Neural cell (in vitro differentiated cells): Measurements from ENCODE around the gene GRAMD1C. TPM values are rescaled to one million over a fixed set of nuclear protein-coding genes. Genes with fewer than 3 reads are reported as not detected.

ENCODE experiments used
- H2AFZ ChIP-seq: fragments of 200-600, 300-800 bp; sonication (generic), shearing (Covaris generic); 2 replicates; pipeline ENCODE4 v1.6.0; 2014; ENCODE audit warnings: low read depth, mild to moderate bottlenecking, antibody characterized with exemption, low read length, moderate library complexity
- H3F3A ChIP-seq: fragments of 200-600 bp; shearing (Covaris generic); 2 replicates; pipeline ENCODE4 v1.6.1; 2016; ENCODE audit warnings: mild to moderate bottlenecking, moderate library complexity, mixed read lengths, antibody characterized with exemption, low read length; ENCODE audit not compliant: insufficient read depth, poor library complexity, severe bottlenecking
- H3K27ac ChIP-seq: fragments of 200-600, 300-800 bp; sonication (generic), shearing (Covaris generic); 2 replicates; pipeline ENCODE4 v1.5.1; 2014; ENCODE audit warnings: mild to moderate bottlenecking, low read length, moderate library complexity
- H3K27me3 ChIP-seq: fragments of 300-800, 200-600 bp; sonication (generic), shearing (Covaris generic); 2 replicates; pipeline ENCODE4 v1.6.0; 2014; ENCODE audit warnings: mild to moderate bottlenecking, low read depth, low read length, moderate library complexity; ENCODE audit not compliant: insufficient read depth
- H3K36me3 ChIP-seq: fragments of 300-800, 200-600 bp; sonication (generic), shearing (Covaris generic); 2 replicates; pipeline ENCODE4 v1.5.1; 2014; ENCODE audit warnings: mild to moderate bottlenecking, antibody characterized with exemption, low read length, moderate library complexity; ENCODE audit not compliant: insufficient read depth
- H3K4me2 ChIP-seq: fragments of 300-800, 200-600 bp; sonication (generic), shearing (Covaris generic); 2 replicates; pipeline ENCODE4 v1.6.0; 2014; ENCODE audit warnings: mild to moderate bottlenecking, low read length
- H3K4me3 ChIP-seq: fragments of 300-800, 200-600 bp; sonication (generic), shearing (Covaris generic); 2 replicates; pipeline ENCODE4 v1.5.1; 2014; ENCODE audit warnings: mild to moderate bottlenecking, low read length, moderate library complexity
- H3K79me2 ChIP-seq: fragments of 200-600 bp; shearing (Covaris generic); replicated peaks from 2 replicates; pipeline ENCODE4 v1.6.0; 2014; ENCODE audit warnings: mild to moderate bottlenecking, low read length, moderate library complexity; ENCODE audit not compliant: insufficient read depth
- H3K9ac ChIP-seq: fragments of 300-800, 200-600 bp; sonication (generic), shearing (Covaris generic); 2 replicates; pipeline ENCODE4 v1.6.1; 2016; ENCODE audit warnings: mild to moderate bottlenecking, low read length, mixed read lengths
- H3K9me2 ChIP-seq: fragments of 200-600 bp; shearing (Covaris generic); 2 replicates; pipeline ENCODE4 v1.6.1; 2016; ENCODE audit warnings: mild to moderate bottlenecking, low read length, mixed read lengths; ENCODE audit not compliant: insufficient read depth
- H3K9me3 ChIP-seq: fragments of 200-600, 300-800 bp; sonication (generic), shearing (Covaris generic); 2 replicates; pipeline ENCODE4 v1.6.1; 2016; ENCODE audit warnings: mild to moderate bottlenecking, mixed run types, low read length, moderate library complexity, mixed read lengths
- H4K20me1 ChIP-seq: fragments of 200-600 bp; shearing (Covaris generic); 2 replicates; pipeline ENCODE4 v1.6.1; 2016; ENCODE audit warnings: mild to moderate bottlenecking, mixed run types; ENCODE audit not compliant: insufficient read depth
- EP300 ChIP-seq: fragments of 450-650 bp; conservative IDR thresholded peaks from 2 replicates; pipeline ENCODE4 v1.6.1; 2014; ENCODE audit warnings: antibody characterized with exemption, mild to moderate bottlenecking, moderate library complexity; ENCODE audit not compliant: poor library complexity, severe bottlenecking
- EZH2 ChIP-seq: fragments of 200-600, 300-800 bp; shearing (Covaris generic), sonication (generic); IDR thresholded peaks from 2 replicates; pipeline ENCODE4 v1.6.1; 2014; ENCODE audit warnings: antibody characterized with exemption, low read length, borderline replicate concordance, mild to moderate bottlenecking; ENCODE audit not compliant: insufficient read depth, poor library complexity, severe bottlenecking
- MXI1 ChIP-seq: fragments of 450-650 bp; conservative IDR thresholded peaks from 2 replicates; pipeline ENCODE4 v1.6.1; 2014; ENCODE audit warnings: antibody characterized with exemption, mild to moderate bottlenecking; ENCODE audit not compliant: poor library complexity, severe bottlenecking
- POLR2AphosphoS5 ChIP-seq: IDR thresholded peaks from 2 replicates; pipeline ENCODE4 v1.6.1; 2012
- RAD21 ChIP-seq: fragments of 450-650 bp; conservative IDR thresholded peaks from 2 replicates; pipeline ENCODE4 v1.6.1; 2014; ENCODE audit warnings: antibody characterized with exemption, mild to moderate bottlenecking, moderate library complexity
- REST ChIP-seq: IDR thresholded peaks from 2 replicates; pipeline ENCODE4 v1.6.1; 2012; ENCODE audit warnings: borderline replicate concordance
- SMC3 ChIP-seq: fragments of 450-650 bp; conservative IDR thresholded peaks from 2 replicates; pipeline ENCODE4 v1.6.1; 2014; ENCODE audit warnings: antibody characterized with exemption, mild to moderate bottlenecking, moderate library complexity; ENCODE audit not compliant: poor library complexity
- TAF1 ChIP-seq: IDR thresholded peaks from 2 replicates; pipeline ENCODE4 v1.6.1; 2012; ENCODE audit warnings: low read depth
- polyA plus RNA-seq: library from polyadenylated mRNA; depleted of rRNA; stranded (reverse); fragments of >200 nt; gene quantifications from 2 replicates; pipeline ENCODE4 v1.2.3, GENCODE V29; 2014
- TF ChIP-seq, protein P1 (sequence below): fragments of 450-650 bp; IDR thresholded peaks from 2 replicates; pipeline ENCODE4 v1.5.1; 2014; ENCODE audit warnings: antibody characterized with exemption, mild to moderate bottlenecking, moderate library complexity; ENCODE audit not compliant: poor library complexity, severe bottlenecking

GRAMD1C gene
- polyA plus RNA-seq, 1 donor from 2014 or later = 31.0 TPM

- Histone ChIP-seq H3K9me3 (no peaks in the 10 kb centered on the region), H3K27ac (no peak overlapping the region)
Measured at GRCh38 chr3:113839551-113839950, 963 bp downstream of the GRAMD1C start.

DNA sequence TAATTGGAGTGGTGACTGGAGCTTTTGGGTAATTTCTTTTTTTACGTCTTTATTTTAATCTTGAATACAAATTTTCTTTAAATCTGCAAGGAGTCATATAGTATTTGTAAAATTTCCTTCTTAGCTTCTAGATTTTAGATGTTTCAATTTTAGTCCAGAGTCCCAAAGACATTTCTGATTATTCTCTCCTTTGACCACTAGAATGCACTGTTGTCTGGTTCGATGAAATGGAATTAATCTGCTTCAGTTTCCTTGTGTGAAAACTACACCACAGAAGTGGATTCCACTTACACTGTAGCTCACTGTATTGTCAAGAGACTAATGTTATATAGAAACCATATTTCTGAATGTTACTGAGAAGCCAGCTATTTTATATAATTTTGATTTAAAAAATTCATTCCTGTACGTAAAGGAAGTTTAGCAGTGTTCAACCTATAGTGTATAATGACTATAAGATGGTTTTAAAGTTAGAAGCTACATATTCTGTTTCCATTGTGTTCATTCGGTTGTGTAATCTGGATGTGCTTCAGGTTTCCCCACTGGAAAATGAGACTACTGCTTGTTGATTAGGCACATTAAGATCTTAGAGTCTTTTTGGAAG, 6.1 kb downstream of the GRAMD1C start:
- Histone ChIP-seq H2AFZ (no peak overlapping the region), H3K36me3 (no peaks in the 10 kb centered on the region), H3F3A (no peaks in the 10 kb centered on the region), H3K4me3 (no peak overlapping the region), H3K27me3 (no peaks in the 10 kb centered on the region), H3K9me2 (no peaks in the 10 kb centered on the region), H3K27ac (no peak overlapping the region), H3K4me2 (no peak overlapping the region), H3K9me3 (no peaks in the 10 kb centered on the region), H3K79me2 (no peaks in the 10 kb centered on the region), H4K20me1 (no peaks in the 10 kb centered on the region), H3K9ac (no peak overlapping the region)
- TF ChIP-seq RAD21 = peak; percentile 74
- TF ChIP-seq, protein P1, sequence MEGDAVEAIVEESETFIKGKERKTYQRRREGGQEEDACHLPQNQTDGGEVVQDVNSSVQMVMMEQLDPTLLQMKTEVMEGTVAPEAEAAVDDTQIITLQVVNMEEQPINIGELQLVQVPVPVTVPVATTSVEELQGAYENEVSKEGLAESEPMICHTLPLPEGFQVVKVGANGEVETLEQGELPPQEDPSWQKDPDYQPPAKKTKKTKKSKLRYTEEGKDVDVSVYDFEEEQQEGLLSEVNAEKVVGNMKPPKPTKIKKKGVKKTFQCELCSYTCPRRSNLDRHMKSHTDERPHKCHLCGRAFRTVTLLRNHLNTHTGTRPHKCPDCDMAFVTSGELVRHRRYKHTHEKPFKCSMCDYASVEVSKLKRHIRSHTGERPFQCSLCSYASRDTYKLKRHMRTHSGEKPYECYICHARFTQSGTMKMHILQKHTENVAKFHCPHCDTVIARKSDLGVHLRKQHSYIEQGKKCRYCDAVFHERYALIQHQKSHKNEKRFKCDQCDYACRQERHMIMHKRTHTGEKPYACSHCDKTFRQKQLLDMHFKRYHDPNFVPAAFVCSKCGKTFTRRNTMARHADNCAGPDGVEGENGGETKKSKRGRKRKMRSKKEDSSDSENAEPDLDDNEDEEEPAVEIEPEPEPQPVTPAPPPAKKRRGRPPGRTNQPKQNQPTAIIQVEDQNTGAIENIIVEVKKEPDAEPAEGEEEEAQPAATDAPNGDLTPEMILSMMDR = peak; percentile 75
- TF ChIP-seq EP300 = no peak
- TF ChIP-seq REST = no peak
- no peak for TF ChIP-seq POLR2AphosphoS5
- TF ChIP-seq SMC3 = peak; percentile 70
- TF ChIP-seq TAF1 = no peak
- TF ChIP-seq MXI1 = no peak

More at GRCh38 chr3:113839551-113839950, 963 bp downstream of the GRAMD1C start:
- H3K79me2 ChIP-seq = no peaks in the 10 kb centered on the region
- peak overlapping the region; percentile 49 for H3K4me2 ChIP-seq
- H3F3A ChIP-seq = no peaks in the 10 kb centered on the region
- no peaks in the 10 kb centered on the region for H3K27me3 ChIP-seq
- H2AFZ ChIP-seq = no peak overlapping the region
- H3K4me3 ChIP-seq = peak overlapping the region; percentile 72
- H3K36me3 ChIP-seq = no peaks in the 10 kb centered on the region
- no peaks in the 10 kb centered on the region for H3K9me2 ChIP-seq
- no peaks in the 10 kb centered on the region for H4K20me1 ChIP-seq
- no peak overlapping the region for H3K9ac ChIP-seq
- TF ChIP-seq MXI1 (no peak), REST (no peak), RAD21 (no peak), EZH2 (no peak), TAF1 (no peak), POLR2AphosphoS5 (no peak), EP300 (no peak), SMC3 (no peak)
- TF ChIP-seq, protein P1 = no peak
